Measurements from ENCODE around the gene TMC3.

- TF ChIP-seq, protein P1, sequence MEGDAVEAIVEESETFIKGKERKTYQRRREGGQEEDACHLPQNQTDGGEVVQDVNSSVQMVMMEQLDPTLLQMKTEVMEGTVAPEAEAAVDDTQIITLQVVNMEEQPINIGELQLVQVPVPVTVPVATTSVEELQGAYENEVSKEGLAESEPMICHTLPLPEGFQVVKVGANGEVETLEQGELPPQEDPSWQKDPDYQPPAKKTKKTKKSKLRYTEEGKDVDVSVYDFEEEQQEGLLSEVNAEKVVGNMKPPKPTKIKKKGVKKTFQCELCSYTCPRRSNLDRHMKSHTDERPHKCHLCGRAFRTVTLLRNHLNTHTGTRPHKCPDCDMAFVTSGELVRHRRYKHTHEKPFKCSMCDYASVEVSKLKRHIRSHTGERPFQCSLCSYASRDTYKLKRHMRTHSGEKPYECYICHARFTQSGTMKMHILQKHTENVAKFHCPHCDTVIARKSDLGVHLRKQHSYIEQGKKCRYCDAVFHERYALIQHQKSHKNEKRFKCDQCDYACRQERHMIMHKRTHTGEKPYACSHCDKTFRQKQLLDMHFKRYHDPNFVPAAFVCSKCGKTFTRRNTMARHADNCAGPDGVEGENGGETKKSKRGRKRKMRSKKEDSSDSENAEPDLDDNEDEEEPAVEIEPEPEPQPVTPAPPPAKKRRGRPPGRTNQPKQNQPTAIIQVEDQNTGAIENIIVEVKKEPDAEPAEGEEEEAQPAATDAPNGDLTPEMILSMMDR (IDR thresholded peaks at IDR 0.05) = no peak
- TF ChIP-seq EP300 (IDR thresholded peaks at IDR 0.05) = no peak
Observed at GRCh38 chr15:81281766-81282605, 92.0 kb downstream of the TMC3 start.
